ENCODE data around the gene PRKAG1. TPM values are rescaled to one million over a fixed set of nuclear protein-coding genes. Genes with fewer than 3 reads are reported as not detected.

PRKAG1 gene
- total RNA-seq, 2 donors from 2014 or later: 27.6 to 38.1 TPM

GRCh38 chr12:49048953-49049352, 30.4 kb upstream of the PRKAG1 start:
- H3K4me3 ChIP-seq (ENCODE audit: low read length): no peak overlapping the region
- no peaks in the 10 kb centered on the region for H3K4me1 Mint-ChIP-seq
- H3K4me1 ChIP-seq (ENCODE audit: control insufficient read depth, insufficient read depth, low read length): no peaks in the 10 kb centered on the region
- no peaks in the 10 kb centered on the region for H3K27me3 ChIP-seq (ENCODE audit: control insufficient read depth, insufficient read depth, low read length, poor library complexity, severe bottlenecking)
- no peak for DNase-seq
- H3K36me3 Mint-ChIP-seq (ENCODE audit: low read depth): peaks cover 90% of the 10 kb centered on the region
- H3K36me3 ChIP-seq (ENCODE audit: control insufficient read depth, insufficient read depth, low read length): peaks cover 96% of the 10 kb centered on the region
- 97 to 98% methylated on average over 9 to 10 of the region's 10 CpGs for WGBS, 2 experiments (ENCODE audit: insufficient coverage in 1 of 2, insufficient read length in 1 of 2)
- H3K4me3 Mint-ChIP-seq: no peak overlapping the region
- no peaks in the 10 kb centered on the region for H3K9me3 Mint-ChIP-seq
- H3K27ac Mint-ChIP-seq: no peak overlapping the region
- no peaks in the 10 kb centered on the region for H3K27me3 Mint-ChIP-seq (ENCODE audit: insufficient read depth)
- TF ChIP-seq CTCF (conservative IDR thresholded peaks at IDR 0.05): no peak
- no peaks in the 10 kb centered on the region for H3K9me3 ChIP-seq (ENCODE audit: control insufficient read depth, low read length)
- H3K9ac ChIP-seq (ENCODE audit: extremely low read depth, low read length, poor library complexity, severe bottlenecking): no peak overlapping the region
- H3K27ac ChIP-seq (ENCODE audit: low read depth, low read length): no peak overlapping the region

GRCh38 chr12:49046129-49046895, 27.7 kb upstream of the PRKAG1 start:
- H3K27me3 Mint-ChIP-seq (ENCODE audit: insufficient read depth): no peaks in the 10 kb centered on the region
- H3K36me3 Mint-ChIP-seq (ENCODE audit: low read depth): peaks cover 89% of the 10 kb centered on the region
- DNase-seq: no peak
- Histone ChIP-seq H3K4me1 (ENCODE audit: control insufficient read depth, insufficient read depth, low read length) (no peaks in the 10 kb centered on the region), H3K9me3 (ENCODE audit: control insufficient read depth, low read length) (no peaks in the 10 kb centered on the region), H3K4me3 (ENCODE audit: low read length) (no peak overlapping the region), H3K27ac (ENCODE audit: low read depth, low read length) (no peak overlapping the region), H3K27me3 (ENCODE audit: control insufficient read depth, insufficient read depth, low read length, poor library complexity, severe bottlenecking) (no peaks in the 10 kb centered on the region), H3K9ac (ENCODE audit: extremely low read depth, low read length, poor library complexity, severe bottlenecking) (no peak overlapping the region), H3K36me3 (ENCODE audit: control insufficient read depth, insufficient read depth, low read length) (peaks cover 94% of the 10 kb centered on the region)
- 97 to 100% methylated on average over 1 to 11 of the region's 12 CpGs for WGBS, 2 experiments (ENCODE audit: insufficient coverage in 1 of 2, insufficient read length in 1 of 2)
- H3K4me3 Mint-ChIP-seq: no peak overlapping the region
- H3K27ac Mint-ChIP-seq: no peak overlapping the region
- H3K4me1 Mint-ChIP-seq: no peaks in the 10 kb centered on the region
- TF ChIP-seq CTCF (conservative IDR thresholded peaks at IDR 0.05): no peak
- no peaks in the 10 kb centered on the region for H3K9me3 Mint-ChIP-seq

- H3K9me3 Mint-ChIP-seq: no peaks in the 10 kb centered on the region
- Histone ChIP-seq H3K4me1 (ENCODE audit: control insufficient read depth, insufficient read depth, low read length) (no peaks in the 10 kb centered on the region), H3K9me3 (ENCODE audit: control insufficient read depth, low read length) (no peaks in the 10 kb centered on the region), H3K9ac (ENCODE audit: extremely low read depth, low read length, poor library complexity, severe bottlenecking) (no peak overlapping the region), H3K36me3 (ENCODE audit: control insufficient read depth, insufficient read depth, low read length) (peaks cover 86% of the 10 kb centered on the region), H3K27me3 (ENCODE audit: control insufficient read depth, insufficient read depth, low read length, poor library complexity, severe bottlenecking) (no peaks in the 10 kb centered on the region), H3K4me3 (ENCODE audit: low read length) (no peak overlapping the region), H3K27ac (ENCODE audit: low read depth, low read length) (no peak overlapping the region)
- no peak for TF ChIP-seq CTCF (conservative IDR thresholded peaks at IDR 0.05)
- peaks cover 90% of the 10 kb centered on the region for H3K36me3 Mint-ChIP-seq (ENCODE audit: low read depth)
- no peak overlapping the region for H3K4me3 Mint-ChIP-seq
- no peak for DNase-seq
- no peak overlapping the region for H3K27ac Mint-ChIP-seq
- no peaks in the 10 kb centered on the region for H3K4me1 Mint-ChIP-seq
- no peaks in the 10 kb centered on the region for H3K27me3 Mint-ChIP-seq (ENCODE audit: insufficient read depth)
- 94 to 97% methylated on average over 11 to 12 of the region's 12 CpGs for WGBS, 2 experiments (ENCODE audit: insufficient coverage in 1 of 2, insufficient read length in 1 of 2)
Measured at GRCh38 chr12:49044660-49045059, 26.1 kb upstream of the PRKAG1 start.
